SK-N-SH treated with all-trans-retinoic acid at 6 μM for 48 hours (cell line): ENCODE data around the gene ME2.

ENCODE experiments used
- ARNTL ChIP-seq: fragments of 450-650 bp; formaldehyde crosslinking; IDR thresholded peaks from 2 replicates; pipeline ENCODE4 v1.5.0; 2020; ENCODE audit warnings: low read depth, mild to moderate bottlenecking, moderate library complexity, borderline replicate concordance
- BACH2 ChIP-seq: fragments of 250-450 bp; sonication (Bioruptor Pico); IDR thresholded peaks from 2 replicates; pipeline ENCODE4 v1.9.0; 2021; ENCODE audit warnings: mild to moderate bottlenecking, borderline replicate concordance
- CREB5 ChIP-seq: fragments of 250-450 bp; sonication (Bioruptor Pico); IDR thresholded peaks from 2 replicates; pipeline ENCODE4 v1.5.1; 2020; ENCODE audit warnings: low read depth, mild to moderate bottlenecking, moderate library complexity
- CSRNP3 ChIP-seq: fragments of 250-450 bp; sonication (Bioruptor Pico); IDR thresholded peaks from 2 replicates; pipeline ENCODE4 v1.5.1; 2021; ENCODE audit warnings: mild to moderate bottlenecking, moderate library complexity
- ESRRG ChIP-seq: fragments of 250-450 bp; sonication (Bioruptor Pico); IDR thresholded peaks from 2 replicates; pipeline ENCODE4 v1.6.1; 2021; ENCODE audit warnings: mild to moderate bottlenecking
- PATZ1 ChIP-seq: fragments of 250-450 bp; sonication (Bioruptor Pico); IDR thresholded peaks from 2 replicates; pipeline ENCODE4 v1.8.0; 2020; ENCODE audit warnings: mild to moderate bottlenecking, moderate library complexity, borderline replicate concordance
- SNAI2 ChIP-seq: fragments of 250-450 bp; sonication (Bioruptor Pico); IDR thresholded peaks from 2 replicates; pipeline ENCODE4 v1.5.0; 2020; ENCODE audit warnings: mild to moderate bottlenecking, moderate library complexity
- TOX ChIP-seq: fragments of 250-450 bp; sonication (Bioruptor Pico); IDR thresholded peaks from 2 replicates; pipeline ENCODE4 v1.8.0; 2021; ENCODE audit warnings: mild to moderate bottlenecking, moderate library complexity, borderline replicate concordance
- TSHZ2 ChIP-seq: fragments of 250-450 bp; sonication (Bioruptor Pico); IDR thresholded peaks from 2 replicates; pipeline ENCODE4 v1.5.0; 2020; ENCODE audit warnings: mild to moderate bottlenecking, moderate library complexity
- ZC3H10 ChIP-seq: fragments of 250-450 bp; sonication (Bioruptor Pico); IDR thresholded peaks from 2 replicates; pipeline ENCODE4 v1.5.1; 2021; ENCODE audit warnings: mild to moderate bottlenecking, moderate library complexity
- ZFP3 ChIP-seq: fragments of 250-450 bp; sonication (Bioruptor Pico); IDR thresholded peaks from 2 replicates; pipeline ENCODE4 v1.5.0; 2020; ENCODE audit warnings: mild to moderate bottlenecking, moderate library complexity
- ZFP30 ChIP-seq: fragments of 450-650 bp; formaldehyde crosslinking; IDR thresholded peaks from 2 replicates; pipeline ENCODE4 v1.5.0; 2022; ENCODE audit warnings: mild to moderate bottlenecking, moderate library complexity
- ZNF70 ChIP-seq: fragments of 450-650 bp; formaldehyde crosslinking; IDR thresholded peaks from 2 replicates; pipeline ENCODE4 v1.5.0; 2020; ENCODE audit warnings: mild to moderate bottlenecking, moderate library complexity
- ZNF8 ChIP-seq: fragments of 450-650 bp; formaldehyde crosslinking; IDR thresholded peaks from 2 replicates; pipeline ENCODE4 v1.5.0; 2020; ENCODE audit warnings: mild to moderate bottlenecking, moderate library complexity

GRCh38 chr18:50898919-50899318 is 20.0 kb downstream of the ME2 start:
- TF ChIP-seq CREB5, result no peak
- TF ChIP-seq ZFP30 (CRISPR knock-in tag), result no peak
- no peak for TF ChIP-seq ARNTL (CRISPR knock-in tag)
- no peak for TF ChIP-seq SNAI2
- TF ChIP-seq PATZ1 (CRISPR knock-in tag), result no peak
- TF ChIP-seq CSRNP3, result no peak
- no peak for TF ChIP-seq ESRRG (CRISPR knock-in tag)
- TF ChIP-seq TOX (CRISPR knock-in tag), result no peak
- no peak for TF ChIP-seq TSHZ2 (CRISPR knock-in tag)
- no peak for TF ChIP-seq ZNF70 (CRISPR knock-in tag)
- TF ChIP-seq ZNF8 (CRISPR knock-in tag), result no peak
- no peak for TF ChIP-seq BACH2
- TF ChIP-seq ZC3H10 (CRISPR knock-in tag), result no peak
- TF ChIP-seq ZFP3, result no peak
